Activated T-cell treated with anti-CD3 and anti-CD28 coated beads, Interleukin-2, amount 50 U/mL, for 4 hours (primary cell): ENCODE results near the gene DNAAF1. TPM values are rescaled to one million over a fixed set of nuclear protein-coding genes. Genes with fewer than 3 reads are reported as not detected.
"Not testable (repeated sequence)": the region's sequence is repeated elsewhere in the genome, so short reads cannot be mapped to it uniquely, and the experiment has no call there.

Experiments
- ATAC-seq, 2 donors: fragments of 200-7000 bp; cut with Tn5 transposase; one replicate each; pipeline ENCODE4 v1.10.0; 2021
- DNase-seq: peaks from one replicate; pipeline ENCODE4 v3.0.0-alpha.2; 2020
- H3K27me3 Mint-ChIP-seq: one replicate; pipeline ENCODE4 v1.8.0; 2021; ENCODE audit warnings: low read depth, mixed read lengths
- H3K36me3 Mint-ChIP-seq: one replicate; pipeline ENCODE4 v1.8.0; 2022; ENCODE audit warnings: mixed read lengths; ENCODE audit not compliant: insufficient read depth
- H3K4me1 Mint-ChIP-seq: one replicate; pipeline ENCODE4 v1.8.0; 2021; ENCODE audit warnings: low read depth, mixed read lengths
- H3K4me3 Mint-ChIP-seq: one replicate; pipeline ENCODE4 v1.8.0; 2021; ENCODE audit warnings: mild to moderate bottlenecking, moderate library complexity, mixed read lengths
- H3K9me3 Mint-ChIP-seq: one replicate; pipeline ENCODE4 v1.8.0; 2021; ENCODE audit warnings: mixed read lengths
- total RNA-seq, 3 donors: library from RNA; stranded (reverse); gene quantifications; one replicate each; pipeline ENCODE4 v1.2.1, GENCODE V29; 2021

DNAAF1 gene
- total RNA-seq, 3 donors from 2014 or later = not detected

- H3K4me3 Mint-ChIP-seq = peak overlapping the region; percentile 59
These were observed 49.5 kb downstream of the DNAAF1 start for GRCh38 chr16:84194470-84195200.

GRCh38 chr16:84195201-84196093 is 50.3 kb downstream of the DNAAF1 start:
- H3K27me3 Mint-ChIP-seq = no peaks in the 10 kb centered on the region
- ATAC-seq (no peak), DNase-seq (no peak)
- H3K4me1 Mint-ChIP-seq = peaks cover 16% of the 10 kb centered on the region
- H3K36me3 Mint-ChIP-seq = no peaks in the 10 kb centered on the region
- H3K9me3 Mint-ChIP-seq = no peaks in the 10 kb centered on the region
- H3K4me3 Mint-ChIP-seq = no peak overlapping the region

More at GRCh38 chr16:84194470-84195200, 49.5 kb downstream of the DNAAF1 start:
- Mint-ChIP-seq H3K36me3 (no peaks in the 10 kb centered on the region), H3K27me3 (no peaks in the 10 kb centered on the region), H3K9me3 (no peaks in the 10 kb centered on the region), H3K4me1 (peaks cover 16% of the 10 kb centered on the region)
- ATAC-seq (peak; percentile 33 to 69), DNase-seq (no peak)

GRCh38 chr16:84196101-84196500 is 51.0 kb downstream of the DNAAF1 start:
- DNase-seq = no peak
- Mint-ChIP-seq H3K4me1 (peaks cover 16% of the 10 kb centered on the region), H3K9me3 (no peaks in the 10 kb centered on the region), H3K27me3 (no peaks in the 10 kb centered on the region), H3K36me3 (no peaks in the 10 kb centered on the region), H3K4me3 (no peak overlapping the region)
- ATAC-seq = no peak

- Mint-ChIP-seq H3K9me3 (no peaks in the 10 kb centered on the region), H3K27me3 (no peaks in the 10 kb centered on the region), H3K4me3 (no peak overlapping the region), H3K4me1 (peaks cover 16% of the 10 kb centered on the region), H3K36me3 (no peaks in the 10 kb centered on the region)
- no peak for ATAC-seq
- DNase-seq = no peak
These were observed 51.8 kb downstream of the DNAAF1 start for GRCh38 chr16:84196727-84197394.

- DNase-seq (no peak), ATAC-seq (no peak)
- peaks cover 16% of the 10 kb centered on the region for H3K4me1 Mint-ChIP-seq
- H3K36me3 Mint-ChIP-seq = no peaks in the 10 kb centered on the region
- no peaks in the 10 kb centered on the region for H3K27me3 Mint-ChIP-seq
- H3K4me3 Mint-ChIP-seq = no peak overlapping the region
- no peaks in the 10 kb centered on the region for H3K9me3 Mint-ChIP-seq
These were observed 52.5 kb downstream of the DNAAF1 start for GRCh38 chr16:84197466-84198128.

GRCh38 chr16:84198401-84198800 is 53.3 kb downstream of the DNAAF1 start:
- no peaks in the 10 kb centered on the region for H3K36me3 Mint-ChIP-seq
- no peak overlapping the region for H3K4me3 Mint-ChIP-seq
- H3K9me3 Mint-ChIP-seq = no peaks in the 10 kb centered on the region
- peaks cover 12% of the 10 kb centered on the region for H3K4me1 Mint-ChIP-seq
- ATAC-seq (no peak), DNase-seq (no peak)
- H3K27me3 Mint-ChIP-seq = no peaks in the 10 kb centered on the region

- Mint-ChIP-seq H3K4me3 (no peak overlapping the region), H3K27me3 (no peaks in the 10 kb centered on the region), H3K36me3 (no peaks in the 10 kb centered on the region), H3K4me1 (peaks cover 5% of the 10 kb centered on the region), H3K9me3 (no peaks in the 10 kb centered on the region)
- ATAC-seq (no peak), DNase-seq (no peak)
These were observed 54.0 kb downstream of the DNAAF1 start for GRCh38 chr16:84199097-84199496.

GRCh38 chr16:84199861-84200260 is 54.8 kb downstream of the DNAAF1 start:
- H3K4me3 Mint-ChIP-seq = no peak overlapping the region
- no peak for ATAC-seq
- no peaks in the 10 kb centered on the region for H3K9me3 Mint-ChIP-seq
- no peak for DNase-seq
- H3K36me3 Mint-ChIP-seq = no peaks in the 10 kb centered on the region
- H3K27me3 Mint-ChIP-seq = no peaks in the 10 kb centered on the region
- H3K4me1 Mint-ChIP-seq = no peaks in the 10 kb centered on the region

GRCh38 chr16:84204551-84204950 is 59.4 kb downstream of the DNAAF1 start:
- not testable (repeated sequence) for H3K36me3 Mint-ChIP-seq, H3K9me3 Mint-ChIP-seq, H3K4me1 Mint-ChIP-seq, H3K27me3 Mint-ChIP-seq, DNase-seq, ATAC-seq, H3K4me3 Mint-ChIP-seq

- not testable (repeated sequence) for ATAC-seq, H3K27me3 Mint-ChIP-seq, H3K4me3 Mint-ChIP-seq, H3K4me1 Mint-ChIP-seq, DNase-seq, H3K36me3 Mint-ChIP-seq, H3K9me3 Mint-ChIP-seq
These were observed 60.0 kb downstream of the DNAAF1 start for GRCh38 chr16:84205123-84205522.

GRCh38 chr16:84205976-84206691 is 61.0 kb downstream of the DNAAF1 start:
- DNase-seq (no peak), ATAC-seq (no peak)
- Mint-ChIP-seq H3K27me3 (peaks cover 3% of the 10 kb centered on the region), H3K4me3 (no peak overlapping the region), H3K4me1 (no peaks in the 10 kb centered on the region), H3K36me3 (no peaks in the 10 kb centered on the region), H3K9me3 (no peaks in the 10 kb centered on the region)

GRCh38 chr16:84207251-84207650 is 62.1 kb downstream of the DNAAF1 start:
- Mint-ChIP-seq H3K27me3 (peaks cover 3% of the 10 kb centered on the region), H3K36me3 (no peaks in the 10 kb centered on the region), H3K4me3 (no peak overlapping the region), H3K9me3 (no peaks in the 10 kb centered on the region), H3K4me1 (no peaks in the 10 kb centered on the region)
- no peak for DNase-seq
- ATAC-seq = no peak

- H3K4me1 Mint-ChIP-seq = no peaks in the 10 kb centered on the region
- no peak for ATAC-seq
- no peaks in the 10 kb centered on the region for H3K36me3 Mint-ChIP-seq
- no peaks in the 10 kb centered on the region for H3K9me3 Mint-ChIP-seq
- peaks cover 3% of the 10 kb centered on the region for H3K27me3 Mint-ChIP-seq
- no peak overlapping the region for H3K4me3 Mint-ChIP-seq
- no peak for DNase-seq
These were observed 62.8 kb downstream of the DNAAF1 start for GRCh38 chr16:84207879-84208278.
